ENCODE measurements around the gene OPCML.

Gene OPCML

DNA sequence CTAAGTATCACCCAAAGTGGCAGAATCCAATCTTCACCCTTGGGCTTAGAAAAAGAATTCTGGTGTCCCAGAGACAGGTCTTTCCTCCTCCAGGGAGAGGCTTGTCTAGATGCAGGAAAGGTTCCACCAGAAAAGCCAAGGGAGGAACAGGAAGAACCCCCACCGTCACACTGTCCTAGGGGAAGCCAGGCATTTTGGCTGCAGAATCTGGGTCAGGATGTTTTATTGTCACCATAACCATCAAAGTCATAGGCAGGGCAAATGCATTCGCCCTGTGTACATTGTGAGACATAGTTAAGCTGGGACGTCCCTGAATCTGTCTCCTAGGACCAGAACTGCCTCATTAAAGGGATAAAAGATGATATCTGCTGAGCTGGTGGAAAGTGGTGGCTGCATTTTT is 590.5 kb downstream of the OPCML start:
- Histone ChIP-seq H3K27ac (ENCODE audit: low read depth, low read length) (no peak overlapping the region), H3K27me3 (ENCODE audit: control insufficient read depth in 1 of 2, insufficient read depth in 2 of 2, low read length in 2 of 2) (peaks cover 22 to 24% of the 10 kb centered on the region in 2 donors), H3K4me1 (ENCODE audit: control insufficient read depth in 1 of 2, insufficient read depth in 2 of 2, low read length in 2 of 2) (no peaks in the 10 kb centered on the region), H3K36me3 (ENCODE audit: control insufficient read depth in 1 of 2, insufficient read depth in 2 of 2, low read length in 2 of 2) (no peaks in the 10 kb centered on the region), H3K9me3 (ENCODE audit: control insufficient read depth in 1 of 2, low read length in 2 of 2) (no peaks in the 10 kb centered on the region), H3K4me3 (ENCODE audit: low read depth in 1 of 2, low read length in 2 of 2) (no peak overlapping the region), H3K9ac (ENCODE audit: low read depth in 1 of 2, low read length in 2 of 2) (no peak overlapping the region)

DNA sequence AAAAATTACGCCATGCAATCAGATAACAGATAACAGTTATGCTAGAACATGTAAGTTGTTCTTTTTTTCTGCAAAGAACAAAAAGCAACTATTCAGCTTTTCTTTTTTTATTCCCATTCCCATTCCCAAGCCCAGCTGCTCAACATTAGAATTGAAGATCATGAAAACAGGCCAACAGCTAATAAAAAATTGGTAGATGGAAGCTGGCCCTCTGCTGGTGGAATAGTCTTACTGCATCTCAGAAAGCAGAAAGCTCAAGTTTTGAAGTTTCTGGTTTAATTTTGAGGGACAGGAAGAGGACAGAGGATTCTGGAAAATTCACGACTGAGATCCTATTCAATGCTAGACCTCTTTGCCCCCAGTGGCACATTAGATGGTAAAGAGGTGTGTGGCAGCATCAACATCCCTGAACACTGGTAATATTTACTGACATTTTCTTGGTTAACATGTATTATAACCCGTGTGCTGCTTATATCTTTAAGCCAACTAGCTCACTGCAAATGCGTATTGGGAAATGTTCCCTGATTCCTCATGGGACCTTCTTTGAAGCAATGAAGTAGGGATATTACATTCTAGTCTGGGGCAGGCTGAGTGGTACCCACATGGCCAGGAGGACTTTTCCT is 591.2 kb downstream of the OPCML start:
- H3K27me3 ChIP-seq (ENCODE audit: control insufficient read depth in 1 of 2, insufficient read depth in 2 of 2, low read length in 2 of 2), result peaks cover 22 to 24% of the 10 kb centered on the region in 2 donors
- no peaks in the 10 kb centered on the region for H3K36me3 ChIP-seq (ENCODE audit: control insufficient read depth in 1 of 2, insufficient read depth in 2 of 2, low read length in 2 of 2)
- H3K4me1 ChIP-seq (ENCODE audit: control insufficient read depth in 1 of 2, insufficient read depth in 2 of 2, low read length in 2 of 2), result no peaks in the 10 kb centered on the region
- no peak overlapping the region for H3K4me3 ChIP-seq (ENCODE audit: low read depth in 1 of 2, low read length in 2 of 2)
- H3K27ac ChIP-seq (ENCODE audit: low read depth, low read length), result no peak overlapping the region
- no peaks in the 10 kb centered on the region for H3K9me3 ChIP-seq (ENCODE audit: control insufficient read depth in 1 of 2, low read length in 2 of 2)
- no peak overlapping the region for H3K9ac ChIP-seq (ENCODE audit: low read depth in 1 of 2, low read length in 2 of 2)

DNA sequence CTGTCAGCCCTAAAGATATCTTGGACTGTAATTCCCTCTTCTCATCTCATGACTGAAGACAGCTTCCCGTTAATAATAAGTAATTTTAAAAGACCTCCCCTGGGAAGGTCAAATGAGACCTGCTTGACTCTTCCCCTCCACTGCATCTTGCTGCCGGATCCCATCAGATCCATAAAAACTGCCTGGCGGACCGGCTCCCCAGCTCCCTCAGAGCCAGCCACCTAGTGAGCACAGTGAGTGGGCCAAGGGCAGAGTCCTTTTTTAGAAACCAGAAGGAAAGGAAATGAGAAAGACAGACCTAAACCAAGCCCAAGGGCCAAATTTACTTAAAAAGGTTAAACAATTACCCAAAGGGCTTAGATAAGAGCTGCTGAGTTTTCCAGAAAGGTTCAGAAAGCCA is 595.3 kb downstream of the OPCML start:
- Histone ChIP-seq H3K9me3 (ENCODE audit: control insufficient read depth in 1 of 2, low read length in 2 of 2) (no peaks in the 10 kb centered on the region), H3K4me1 (ENCODE audit: control insufficient read depth in 1 of 2, insufficient read depth in 2 of 2, low read length in 2 of 2) (no peaks in the 10 kb centered on the region), H3K36me3 (ENCODE audit: control insufficient read depth in 1 of 2, insufficient read depth in 2 of 2, low read length in 2 of 2) (no peaks in the 10 kb centered on the region), H3K4me3 (ENCODE audit: low read depth in 1 of 2, low read length in 2 of 2) (no peak overlapping the region), H3K27ac (ENCODE audit: low read depth, low read length) (no peak overlapping the region), H3K9ac (ENCODE audit: low read depth in 1 of 2, low read length in 2 of 2) (no peak overlapping the region), H3K27me3 (ENCODE audit: control insufficient read depth in 1 of 2, insufficient read depth in 2 of 2, low read length in 2 of 2) (peaks cover 4 to 7% of the 10 kb centered on the region in 2 donors)

GRCh38 chr11:132935383-132935782 is 596.9 kb downstream of the OPCML start:
- Histone ChIP-seq H3K9me3 (ENCODE audit: control insufficient read depth in 1 of 2, low read length in 2 of 2) (no peaks in the 10 kb centered on the region), H3K9ac (ENCODE audit: low read depth in 1 of 2, low read length in 2 of 2) (no peak overlapping the region), H3K27ac (ENCODE audit: low read depth, low read length) (no peak overlapping the region), H3K36me3 (ENCODE audit: control insufficient read depth in 1 of 2, insufficient read depth in 2 of 2, low read length in 2 of 2) (no peaks in the 10 kb centered on the region), H3K4me1 (ENCODE audit: control insufficient read depth in 1 of 2, insufficient read depth in 2 of 2, low read length in 2 of 2) (no peaks in the 10 kb centered on the region), H3K4me3 (ENCODE audit: low read depth in 1 of 2, low read length in 2 of 2) (no peak overlapping the region), H3K27me3 (ENCODE audit: control insufficient read depth in 1 of 2, insufficient read depth in 2 of 2, low read length in 2 of 2) (no peaks in the 10 kb centered on the region)

DNA sequence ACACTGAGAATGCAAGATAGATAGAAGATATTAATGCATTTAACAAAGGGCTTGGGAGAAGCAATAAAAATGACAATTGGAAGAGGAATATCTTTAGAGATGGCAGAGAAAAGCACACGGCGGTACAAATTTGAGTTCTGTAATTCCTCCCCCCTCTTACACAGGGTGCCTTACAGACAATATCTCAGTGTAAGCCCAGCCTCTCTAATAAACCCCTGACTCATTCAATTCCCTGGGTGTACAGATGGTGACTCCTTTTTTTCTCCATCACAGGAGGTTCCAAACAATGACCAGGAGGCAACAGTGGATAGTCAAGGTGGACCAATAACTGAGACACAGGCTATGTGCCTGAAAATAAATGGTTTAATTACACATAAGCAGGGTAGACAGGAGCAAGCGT is 598.6 kb downstream of the OPCML start:
- Histone ChIP-seq H3K9ac (ENCODE audit: low read depth in 1 of 2, low read length in 2 of 2) (no peak overlapping the region), H3K27ac (ENCODE audit: low read depth, low read length) (no peak overlapping the region), H3K36me3 (ENCODE audit: control insufficient read depth in 1 of 2, insufficient read depth in 2 of 2, low read length in 2 of 2) (no peaks in the 10 kb centered on the region), H3K9me3 (ENCODE audit: control insufficient read depth in 1 of 2, low read length in 2 of 2) (peaks cover 0 to 3% of the 10 kb centered on the region in 2 donors), H3K4me1 (ENCODE audit: control insufficient read depth in 1 of 2, insufficient read depth in 2 of 2, low read length in 2 of 2) (no peaks in the 10 kb centered on the region), H3K4me3 (ENCODE audit: low read depth in 1 of 2, low read length in 2 of 2) (no peak overlapping the region), H3K27me3 (ENCODE audit: control insufficient read depth in 1 of 2, insufficient read depth in 2 of 2, low read length in 2 of 2) (no peaks in the 10 kb centered on the region)

GRCh38 chr11:132925825-132926469 is 606.4 kb downstream of the OPCML start:
- no peaks in the 10 kb centered on the region for H3K27me3 ChIP-seq (ENCODE audit: control insufficient read depth in 1 of 2, insufficient read depth in 2 of 2, low read length in 2 of 2)
- H3K9me3 ChIP-seq (ENCODE audit: control insufficient read depth in 1 of 2, low read length in 2 of 2), result peaks cover 0 to 3% of the 10 kb centered on the region in 2 donors
- no peaks in the 10 kb centered on the region for H3K4me1 ChIP-seq (ENCODE audit: control insufficient read depth in 1 of 2, insufficient read depth in 2 of 2, low read length in 2 of 2)
- no peak overlapping the region for H3K9ac ChIP-seq (ENCODE audit: low read depth in 1 of 2, low read length in 2 of 2)
- no peaks in the 10 kb centered on the region for H3K36me3 ChIP-seq (ENCODE audit: control insufficient read depth in 1 of 2, insufficient read depth in 2 of 2, low read length in 2 of 2)
- H3K27ac ChIP-seq (ENCODE audit: low read depth, low read length), result no peak overlapping the region
- no peak overlapping the region for H3K4me3 ChIP-seq (ENCODE audit: low read depth in 1 of 2, low read length in 2 of 2)

GRCh38 chr11:132921597-132921996 is 610.7 kb downstream of the OPCML start:
- H3K27ac ChIP-seq (ENCODE audit: low read depth, low read length), result no peak overlapping the region
- no peaks in the 10 kb centered on the region for H3K4me1 ChIP-seq (ENCODE audit: control insufficient read depth in 1 of 2, insufficient read depth in 2 of 2, low read length in 2 of 2)
- H3K36me3 ChIP-seq (ENCODE audit: control insufficient read depth in 1 of 2, insufficient read depth in 2 of 2, low read length in 2 of 2), result no peaks in the 10 kb centered on the region
- no peak overlapping the region for H3K9ac ChIP-seq (ENCODE audit: low read depth in 1 of 2, low read length in 2 of 2)
- H3K4me3 ChIP-seq (ENCODE audit: low read depth in 1 of 2, low read length in 2 of 2), result no peak overlapping the region
- no peaks in the 10 kb centered on the region for H3K27me3 ChIP-seq (ENCODE audit: control insufficient read depth in 1 of 2, insufficient read depth in 2 of 2, low read length in 2 of 2)
- no peaks in the 10 kb centered on the region for H3K9me3 ChIP-seq (ENCODE audit: control insufficient read depth in 1 of 2, low read length in 2 of 2)

GRCh38 chr11:132920451-132921096 is 611.7 kb downstream of the OPCML start:
- H3K27me3 ChIP-seq (ENCODE audit: control insufficient read depth in 1 of 2, insufficient read depth in 2 of 2, low read length in 2 of 2), result no peaks in the 10 kb centered on the region
- H3K27ac ChIP-seq (ENCODE audit: low read depth, low read length), result no peak overlapping the region
- no peak overlapping the region for H3K4me3 ChIP-seq (ENCODE audit: low read depth in 1 of 2, low read length in 2 of 2)
- H3K9me3 ChIP-seq (ENCODE audit: control insufficient read depth in 1 of 2, low read length in 2 of 2), result no peaks in the 10 kb centered on the region
- H3K4me1 ChIP-seq (ENCODE audit: control insufficient read depth in 1 of 2, insufficient read depth in 2 of 2, low read length in 2 of 2), result no peaks in the 10 kb centered on the region
- H3K9ac ChIP-seq (ENCODE audit: low read depth in 1 of 2, low read length in 2 of 2), result no peak overlapping the region
- H3K36me3 ChIP-seq (ENCODE audit: control insufficient read depth in 1 of 2, insufficient read depth in 2 of 2, low read length in 2 of 2), result no peaks in the 10 kb centered on the region

DNA sequence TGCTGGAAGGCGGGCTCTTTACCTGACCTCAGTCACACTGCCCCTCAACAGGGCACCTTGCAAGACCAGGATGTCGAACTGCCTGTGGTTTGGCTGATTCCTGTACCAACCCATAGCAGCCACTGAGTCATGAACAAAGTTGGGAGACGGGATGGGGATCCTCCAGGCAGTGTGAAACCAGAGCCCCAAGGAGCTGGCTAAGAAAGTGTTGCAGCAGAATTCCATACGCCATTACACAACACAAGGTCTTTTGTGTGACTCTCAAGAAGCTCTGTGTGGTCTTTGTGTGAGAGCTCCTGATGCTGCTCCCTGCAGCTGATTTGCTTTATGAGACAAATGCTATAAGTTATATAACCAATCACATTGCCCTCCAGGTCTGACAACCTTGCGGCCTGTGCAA is 617.7 kb downstream of the OPCML start:
- no peak overlapping the region for H3K9ac ChIP-seq (ENCODE audit: low read depth in 1 of 2, low read length in 2 of 2)
- peaks cover 1 to 6% of the 10 kb centered on the region in 2 donors for H3K4me1 ChIP-seq (ENCODE audit: control insufficient read depth in 1 of 2, insufficient read depth in 2 of 2, low read length in 2 of 2)
- no peaks in the 10 kb centered on the region for H3K9me3 ChIP-seq (ENCODE audit: control insufficient read depth in 1 of 2, low read length in 2 of 2)
- no peaks in the 10 kb centered on the region for H3K27me3 ChIP-seq (ENCODE audit: control insufficient read depth in 1 of 2, insufficient read depth in 2 of 2, low read length in 2 of 2)
- H3K36me3 ChIP-seq (ENCODE audit: control insufficient read depth in 1 of 2, insufficient read depth in 2 of 2, low read length in 2 of 2), result no peaks in the 10 kb centered on the region
- no peak overlapping the region for H3K4me3 ChIP-seq (ENCODE audit: low read depth in 1 of 2, low read length in 2 of 2)
- no peak overlapping the region for H3K27ac ChIP-seq (ENCODE audit: low read depth, low read length)

DNA sequence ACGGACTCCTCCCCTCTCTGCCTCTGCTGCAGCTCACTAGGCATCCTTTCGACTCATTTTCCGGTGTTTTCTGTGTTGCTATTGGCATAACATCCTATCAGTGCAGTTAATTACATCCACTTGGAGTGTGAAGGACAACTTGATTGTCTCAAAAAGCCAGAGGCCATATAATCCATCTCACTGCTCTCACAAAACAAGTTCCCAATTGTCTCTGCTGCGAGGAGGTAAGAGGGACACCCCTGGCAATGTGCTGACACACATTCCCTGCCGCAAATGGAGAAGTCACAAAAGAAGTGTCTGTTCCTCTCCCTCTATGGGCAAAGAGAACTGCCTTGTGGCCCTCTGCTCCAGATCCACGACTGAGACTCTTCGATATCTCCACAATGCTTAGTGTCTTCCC is 618.4 kb downstream of the OPCML start:
- peaks cover 4 to 6% of the 10 kb centered on the region in 2 donors for H3K4me1 ChIP-seq (ENCODE audit: control insufficient read depth in 1 of 2, insufficient read depth in 2 of 2, low read length in 2 of 2)
- no peak overlapping the region for H3K9ac ChIP-seq (ENCODE audit: low read depth in 1 of 2, low read length in 2 of 2)
- no peak overlapping the region for H3K27ac ChIP-seq (ENCODE audit: low read depth, low read length)
- H3K9me3 ChIP-seq (ENCODE audit: control insufficient read depth in 1 of 2, low read length in 2 of 2), result no peaks in the 10 kb centered on the region
- no peak overlapping the region for H3K4me3 ChIP-seq (ENCODE audit: low read depth in 1 of 2, low read length in 2 of 2)
- H3K36me3 ChIP-seq (ENCODE audit: control insufficient read depth in 1 of 2, insufficient read depth in 2 of 2, low read length in 2 of 2), result no peaks in the 10 kb centered on the region
- no peaks in the 10 kb centered on the region for H3K27me3 ChIP-seq (ENCODE audit: control insufficient read depth in 1 of 2, insufficient read depth in 2 of 2, low read length in 2 of 2)
